SIG-M5 treated with dmso at 0.1 percent for 504 hours (cell line): ENCODE data around the gene TNS4.
"Not testable (repeated sequence)": the region's sequence is repeated elsewhere in the genome, so short reads cannot be mapped to it uniquely, and the experiment has no call there.

Experiments used
- DNase-seq: peaks from one replicate; lab custom pipeline; 2025; ENCODE audit not compliant: unreplicated experiment; lab: John Stamatoyannopoulos, UW

Gene TNS4

GRCh38 chr17:40501499-40501911 is at the start of gene TNS4:
Gene TNS4 (minus strand): TSS chr17:40501623. CDS start chr17:40496425, 5,198 bp downstream.
- DNase-seq = no peak

GRCh38 chr17:40550608-40551007 is 49.2 kb upstream of the TNS4 start:
- DNase-seq = no peak

- peak; percentile 28 for DNase-seq
These were observed 47.7 kb upstream of the TNS4 start for GRCh38 chr17:40548982-40549685.

GRCh38 chr17:40548491-40548981 is 47.1 kb upstream of the TNS4 start:
- DNase-seq = no peak

GRCh38 chr17:40547785-40548478 is 46.5 kb upstream of the TNS4 start:
- DNase-seq = no peak

GRCh38 chr17:40547079-40547784 is 45.8 kb upstream of the TNS4 start:
- DNase-seq = peak; percentile 83

GRCh38 chr17:40546497-40546896 is 45.1 kb upstream of the TNS4 start:
- DNase-seq = not testable (repeated sequence)

- DNase-seq = no peak
These were observed 44.2 kb upstream of the TNS4 start for GRCh38 chr17:40545660-40546059.

- peak; percentile 75 for DNase-seq
These were observed 41.4 kb upstream of the TNS4 start for GRCh38 chr17:40542558-40543411.

- no peak for DNase-seq
These were observed 40.6 kb upstream of the TNS4 start for GRCh38 chr17:40541873-40542557.

- DNase-seq = no peak
These were observed 39.8 kb upstream of the TNS4 start for GRCh38 chr17:40541060-40541872.

GRCh38 chr17:40540448-40540847 is 39.0 kb upstream of the TNS4 start:
- DNase-seq = no peak

- no peak for DNase-seq
These were observed 38.4 kb upstream of the TNS4 start for GRCh38 chr17:40539711-40540411.

GRCh38 chr17:40538936-40539705 is 37.7 kb upstream of the TNS4 start:
- no peak for DNase-seq

- no peak for DNase-seq
These were observed 36.9 kb upstream of the TNS4 start for GRCh38 chr17:40538019-40538935.

GRCh38 chr17:40536295-40537171 is 35.1 kb upstream of the TNS4 start:
- DNase-seq = no peak
